Suprapubic skin (tissue), 4 donors: ENCODE results near the gene RHOA. TPM values are rescaled to one million over a fixed set of nuclear protein-coding genes. Genes with fewer than 3 reads are reported as not detected.
A peak's percentile ranks its signal among the peaks of the same experiment; 100 is the strongest.
"Not testable (repeated sequence)": the region's sequence is repeated elsewhere in the genome, so short reads cannot be mapped to it uniquely, and the experiment has no call there.

Source experiments
- DNase-seq, 2 donors: peaks; one replicate each; pipeline ENCODE4 v3.0.0-alpha.2; 2019; ENCODE audit warnings: low spot score in 2 of 2
- H3K27ac ChIP-seq: fragments of 200-600 bp; sonication (generic); one replicate; pipeline ENCODE4 v1.5.1; 2019
- H3K27me3 ChIP-seq: fragments of 200-600 bp; sonication (generic); one replicate; pipeline ENCODE4 v1.5.1; 2019
- H3K36me3 ChIP-seq: fragments of 200-600 bp; sonication (generic); one replicate; pipeline ENCODE4 v1.5.1; 2019
- H3K4me1 ChIP-seq: fragments of 200-600 bp; sonication (generic); one replicate; pipeline ENCODE4 v1.5.1; 2019
- H3K4me3 ChIP-seq: fragments of 200-600 bp; sonication (generic); one replicate; pipeline ENCODE4 v1.5.1; 2019; ENCODE audit warnings: mild to moderate bottlenecking
- H3K9me3 ChIP-seq: fragments of 200-600 bp; sonication (generic); one replicate; pipeline ENCODE4 v1.5.1; 2019
- EP300 ChIP-seq: sonication (generic); formaldehyde crosslinking; IDR thresholded peaks from one replicate; pipeline ENCODE4 v1.6.1; 2017; ENCODE audit warnings: antibody characterized with exemption
- POLR2A ChIP-seq, 2 donors: fragments of 450-650 bp; IDR thresholded peaks; one replicate each; pipeline ENCODE4 v1.6.1; 2017; ENCODE audit warnings: antibody characterized with exemption in 2 of 2, mild to moderate bottlenecking in 2 of 2, moderate library complexity in 2 of 2
- POLR2AphosphoS5 ChIP-seq, 3 donors: sonication (generic); formaldehyde crosslinking; IDR thresholded peaks; one replicate each; pipeline ENCODE4 v1.6.1; 2017; ENCODE audit warnings: antibody characterized with exemption in 3 of 3
- WGBS: methylation state at CpG from one replicate; pipeline ENCODE4 v1.1.5; 2018; 5-methylcytosine and 5-hydroxymethylcytosine counted together
- total RNA-seq, 4 donors: library from RNA; depleted of rRNA; stranded (reverse); fragments of >200 nt; gene quantifications; one replicate each; pipeline ENCODE4 v1.1.0, GENCODE V29; 2016
- TF ChIP-seq, protein P1 (sequence below), 2 donors: fragments of 200-600 bp in 1 of 2; fragments of 450-650 bp in 1 of 2; sonication (generic) in 1 of 2; IDR thresholded peaks; one replicate each; pipeline ENCODE4 v1.5.1; 2016 to 2019; ENCODE audit warnings: antibody characterized with exemption in 2 of 2, mild to moderate bottlenecking in 1 of 2, moderate library complexity in 1 of 2

Gene RHOA
- total RNA-seq, 4 donors from 2014 or later: 315 to 373 (median 341) TPM

- H3K27me3 ChIP-seq: no peaks in the 10 kb centered on the region
- H3K9me3 ChIP-seq: no peaks in the 10 kb centered on the region
- TF ChIP-seq EP300 (no peak), POLR2AphosphoS5 (IDR thresholded peaks at IDR 0.05) (no peak), POLR2A (IDR thresholded peaks at IDR 0.05) (no peak)
- TF ChIP-seq, protein P1, sequence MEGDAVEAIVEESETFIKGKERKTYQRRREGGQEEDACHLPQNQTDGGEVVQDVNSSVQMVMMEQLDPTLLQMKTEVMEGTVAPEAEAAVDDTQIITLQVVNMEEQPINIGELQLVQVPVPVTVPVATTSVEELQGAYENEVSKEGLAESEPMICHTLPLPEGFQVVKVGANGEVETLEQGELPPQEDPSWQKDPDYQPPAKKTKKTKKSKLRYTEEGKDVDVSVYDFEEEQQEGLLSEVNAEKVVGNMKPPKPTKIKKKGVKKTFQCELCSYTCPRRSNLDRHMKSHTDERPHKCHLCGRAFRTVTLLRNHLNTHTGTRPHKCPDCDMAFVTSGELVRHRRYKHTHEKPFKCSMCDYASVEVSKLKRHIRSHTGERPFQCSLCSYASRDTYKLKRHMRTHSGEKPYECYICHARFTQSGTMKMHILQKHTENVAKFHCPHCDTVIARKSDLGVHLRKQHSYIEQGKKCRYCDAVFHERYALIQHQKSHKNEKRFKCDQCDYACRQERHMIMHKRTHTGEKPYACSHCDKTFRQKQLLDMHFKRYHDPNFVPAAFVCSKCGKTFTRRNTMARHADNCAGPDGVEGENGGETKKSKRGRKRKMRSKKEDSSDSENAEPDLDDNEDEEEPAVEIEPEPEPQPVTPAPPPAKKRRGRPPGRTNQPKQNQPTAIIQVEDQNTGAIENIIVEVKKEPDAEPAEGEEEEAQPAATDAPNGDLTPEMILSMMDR (IDR thresholded peaks at IDR 0.05): no peak
- no peaks in the 10 kb centered on the region for H3K36me3 ChIP-seq
- no peak overlapping the region for H3K4me3 ChIP-seq
- WGBS: 66% methylated on average over 2 of the region's 2 CpGs
- peak overlapping the region; percentile 73 for H3K27ac ChIP-seq
- no peak for DNase-seq
- H3K4me1 ChIP-seq: peaks cover 44% of the 10 kb centered on the region
Observed at GRCh38 chr3:49352281-49352680, 59.5 kb downstream of the RHOA start.

- no peak for DNase-seq
- WGBS: 9% methylated on average over 1 of the region's 1 CpG
- Histone ChIP-seq H3K9me3 (no peaks in the 10 kb centered on the region), H3K36me3 (no peaks in the 10 kb centered on the region), H3K27me3 (no peaks in the 10 kb centered on the region), H3K27ac (peak overlapping the region; percentile 73), H3K4me3 (no peak overlapping the region), H3K4me1 (peaks cover 41% of the 10 kb centered on the region)
- no peak for TF ChIP-seq POLR2A (IDR thresholded peaks at IDR 0.05)
- TF ChIP-seq EP300: no peak
- no peak for TF ChIP-seq POLR2AphosphoS5 (IDR thresholded peaks at IDR 0.05)
- TF ChIP-seq, protein P1 (IDR thresholded peaks at IDR 0.05): no peak
Observed at GRCh38 chr3:49351521-49352011, 60.2 kb downstream of the RHOA start.

DNA sequence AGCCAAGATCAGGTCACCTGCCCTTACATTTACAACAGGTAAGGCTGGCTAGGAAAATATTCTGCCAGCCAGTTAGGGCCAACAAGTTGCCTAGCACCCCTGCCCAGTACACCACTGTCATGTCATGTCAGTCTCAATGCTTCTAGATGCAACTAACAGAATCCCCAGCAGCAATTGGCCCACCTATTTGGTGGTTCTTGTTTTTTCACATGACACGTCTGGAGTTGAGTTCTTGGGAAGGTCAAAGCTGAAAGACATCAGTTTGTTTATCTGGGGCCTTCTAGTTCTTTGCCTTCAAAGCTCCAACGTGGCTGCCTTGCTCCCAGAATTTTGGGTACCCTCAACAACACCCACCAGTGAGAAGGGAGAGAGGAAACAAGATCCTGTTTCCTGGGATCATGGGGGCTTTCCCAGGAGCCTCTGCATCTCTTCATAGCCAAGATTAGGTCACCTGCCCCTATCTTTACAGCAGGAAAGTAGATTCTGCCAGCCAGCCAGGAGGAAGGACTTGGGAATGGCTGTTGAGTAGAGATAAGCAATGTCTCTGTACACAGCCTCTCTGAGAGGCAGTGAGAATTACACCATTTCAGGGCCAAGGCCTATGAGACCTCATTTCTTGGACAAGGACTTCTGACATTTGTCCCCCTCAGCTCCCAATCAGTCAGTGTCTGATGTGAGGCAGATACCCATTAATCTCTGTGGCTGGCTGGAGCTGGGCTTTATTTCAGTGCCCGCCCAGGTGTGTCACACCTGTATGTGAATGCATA, 62.2 kb downstream of the RHOA start:
- peaks cover 40% of the 10 kb centered on the region for H3K4me1 ChIP-seq
- no peak overlapping the region for H3K4me3 ChIP-seq
- WGBS: 63% methylated on average over 3 of the region's 3 CpGs
- no peak for DNase-seq
- no peaks in the 10 kb centered on the region for H3K9me3 ChIP-seq
- no peak for TF ChIP-seq POLR2AphosphoS5 (IDR thresholded peaks at IDR 0.05)
- no peak for TF ChIP-seq EP300
- no peak for TF ChIP-seq POLR2A (IDR thresholded peaks at IDR 0.05)
- TF ChIP-seq, protein P1 (IDR thresholded peaks at IDR 0.05): no peak
- no peaks in the 10 kb centered on the region for H3K36me3 ChIP-seq
- no peak overlapping the region for H3K27ac ChIP-seq
- no peaks in the 10 kb centered on the region for H3K27me3 ChIP-seq

- not testable (repeated sequence) for H3K4me3 ChIP-seq, H3K27ac ChIP-seq, H3K27me3 ChIP-seq, H3K36me3 ChIP-seq, DNase-seq, H3K9me3 ChIP-seq
- WGBS: 88% methylated on average over 12 of the region's 12 CpGs
- peaks cover 40% of the 10 kb centered on the region for H3K4me1 ChIP-seq
Observed at GRCh38 chr3:49348361-49348760, 63.4 kb downstream of the RHOA start.

- no peak for DNase-seq
- 53% methylated on average over 6 of the region's 6 CpGs for WGBS
- Histone ChIP-seq H3K27ac (peak overlapping the region; percentile 70), H3K36me3 (no peaks in the 10 kb centered on the region), H3K27me3 (no peaks in the 10 kb centered on the region), H3K4me3 (no peak overlapping the region), H3K9me3 (no peaks in the 10 kb centered on the region), H3K4me1 (peaks cover 30% of the 10 kb centered on the region)
- TF ChIP-seq POLR2A (IDR thresholded peaks at IDR 0.05) (no peak), EP300 (no peak), POLR2AphosphoS5 (IDR thresholded peaks at IDR 0.05) (no peak)
- TF ChIP-seq, protein P1 (IDR thresholded peaks at IDR 0.05): no peak
Observed at GRCh38 chr3:49346797-49347251, 65.0 kb downstream of the RHOA start.
